ENCODE measurements around the gene RPAIN.
"Not testable (repeated sequence)": the region's sequence is repeated elsewhere in the genome, so short reads cannot be mapped to it uniquely, and the experiment has no call there.

The RPAIN gene

DNA sequence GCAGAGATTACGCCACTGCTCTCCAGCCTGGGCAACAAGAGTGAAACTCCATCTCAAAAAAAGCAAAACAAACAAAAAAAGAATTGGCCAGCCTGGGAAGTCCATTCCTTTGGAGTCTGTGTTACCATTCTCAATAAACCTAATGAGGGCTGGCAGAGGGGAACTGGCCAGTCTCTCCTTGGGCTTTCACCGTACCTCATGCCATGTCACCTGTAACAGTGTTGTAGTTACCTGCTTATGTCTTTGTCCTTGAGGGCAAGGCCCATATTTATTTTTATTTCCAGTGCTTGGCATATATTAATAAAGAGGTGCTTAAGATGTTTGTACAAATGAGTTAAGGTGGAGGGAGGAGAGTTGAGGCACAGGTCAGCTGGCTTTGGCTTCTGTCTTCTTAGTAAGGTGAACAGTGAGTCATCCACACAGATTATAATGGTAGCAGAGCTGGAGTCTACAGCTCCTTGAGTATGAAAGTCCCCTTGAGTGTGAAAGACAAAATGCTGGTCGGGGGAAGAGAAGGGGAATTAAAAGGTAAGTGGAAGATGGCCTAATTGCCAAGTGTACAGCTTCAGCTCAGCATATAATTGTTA, 10.5 kb downstream of the RPAIN start:
- no peak for DNase-seq

DNA sequence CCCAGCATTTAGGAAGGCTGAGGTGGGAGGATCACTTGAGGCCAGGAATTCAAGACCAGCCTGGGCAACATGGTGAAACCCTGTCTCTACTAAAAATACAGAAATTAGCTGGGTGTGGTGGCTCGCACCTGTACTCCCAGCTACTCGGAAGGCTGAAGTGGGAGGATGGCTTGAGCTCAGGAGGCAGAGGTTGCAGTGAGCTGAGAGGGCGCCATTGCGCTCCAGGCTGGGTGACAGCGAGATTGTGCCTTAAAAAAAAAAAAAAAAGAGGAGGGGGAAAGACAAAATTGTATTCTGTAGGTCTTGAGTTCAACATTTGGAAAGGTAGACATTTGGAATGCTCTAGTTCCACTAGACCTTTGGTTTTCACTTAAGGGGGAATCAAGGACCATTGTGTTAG, 11.3 kb downstream of the RPAIN start:
- DNase-seq = not testable (repeated sequence)

- no peak for DNase-seq
Observed at GRCh38 chr17:5431949-5432556, 12.1 kb downstream of the RPAIN start.

DNA sequence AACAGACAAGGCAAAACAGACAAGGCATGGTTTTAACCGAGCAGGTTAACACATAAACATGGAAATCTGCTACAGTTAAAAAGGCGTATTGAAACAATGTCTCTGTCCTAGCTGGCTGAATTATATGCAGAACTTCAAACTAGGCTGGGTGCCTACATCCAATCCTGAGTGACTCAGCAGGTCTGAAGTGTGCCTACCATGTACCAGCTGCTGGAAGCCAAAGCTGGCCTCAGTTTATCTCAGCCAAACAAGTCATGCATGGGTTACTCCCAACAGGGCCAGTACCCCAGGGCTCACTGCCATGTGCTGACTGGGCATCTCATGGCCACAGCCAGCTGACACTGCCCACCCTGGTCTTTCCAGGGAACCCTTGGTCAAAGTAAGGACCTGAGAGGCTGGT, 15.0 kb downstream of the RPAIN start:
- no peak for DNase-seq

GRCh38 chr17:5435781-5436315, 15.9 kb downstream of the RPAIN start:
- DNase-seq = not testable (repeated sequence)

DNA sequence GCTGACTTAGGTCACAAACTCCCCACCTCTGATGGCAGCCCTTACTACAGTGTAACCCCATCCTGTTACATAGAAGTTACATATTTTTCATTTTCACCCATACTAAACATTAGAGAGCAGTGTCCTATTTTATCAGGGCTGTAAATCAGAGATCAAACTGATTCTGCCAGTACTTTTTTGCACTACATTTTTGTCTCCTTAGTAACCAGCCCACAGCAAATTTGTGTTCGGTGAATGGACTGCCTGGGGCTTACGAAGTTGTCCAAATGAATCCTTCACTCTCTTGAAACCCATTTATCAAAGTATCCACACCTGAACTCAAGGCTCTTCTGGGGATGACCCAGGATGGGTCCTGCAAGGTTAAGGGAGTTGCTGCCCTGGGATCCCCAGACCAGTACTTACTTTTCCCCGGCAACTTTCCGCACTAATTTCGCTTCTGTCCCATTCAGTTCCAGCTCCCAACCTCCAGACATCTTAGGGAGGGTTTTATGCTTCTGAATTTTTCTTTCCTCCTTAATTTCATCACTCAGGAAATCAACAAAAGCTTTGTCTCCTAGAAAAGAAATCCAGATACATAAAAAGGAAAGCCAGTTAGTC, 17.8 kb downstream of the RPAIN start:
- no peak for DNase-seq

GRCh38 chr17:5438716-5439445, 18.9 kb downstream of the RPAIN start, which contains the start of gene C1QBP:
Gene C1QBP, minus strand, starts transcription at chr17:5439155. Its CDS starts 82 bp downstream, at chr17:5439073.
- DNase-seq = peak; percentile 85

DNA sequence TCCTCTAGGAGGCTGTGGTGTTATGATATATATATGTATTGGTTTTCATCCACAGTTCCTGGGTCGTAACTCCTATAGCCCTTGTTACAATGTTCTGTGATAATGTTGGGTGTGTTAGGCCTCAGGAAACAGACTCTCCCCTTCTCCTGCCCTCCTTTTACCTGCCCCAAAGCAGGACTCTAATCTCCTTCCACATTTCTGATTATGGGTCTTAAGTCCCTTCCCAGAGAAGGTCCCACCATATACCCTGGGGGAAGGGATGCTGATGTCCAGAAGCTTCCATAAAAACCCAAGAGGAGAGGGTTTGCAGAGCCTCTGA, 19.4 kb downstream of the RPAIN start:
- no peak for DNase-seq

DNA sequence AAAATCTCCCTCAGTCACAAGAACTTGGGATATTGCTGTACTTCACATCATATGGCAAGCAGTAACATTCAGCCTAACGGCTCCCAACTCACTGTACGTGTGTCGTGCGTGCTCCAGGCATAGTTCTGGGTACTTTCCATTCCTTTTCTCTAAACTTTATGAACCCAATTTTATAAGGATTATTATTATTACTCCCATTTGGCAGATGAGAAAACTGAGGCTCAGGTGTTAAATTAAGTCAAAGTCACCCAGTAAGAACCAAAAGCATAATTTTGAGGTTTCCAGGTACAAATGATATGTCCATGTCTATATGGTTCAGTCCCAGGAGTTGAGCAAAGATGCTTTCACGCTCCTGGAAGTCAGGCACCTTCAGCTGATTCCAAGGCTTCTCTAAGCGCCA, 23.7 kb downstream of the RPAIN start:
- DNase-seq = no peak

- DNase-seq = no peak
Observed at GRCh38 chr17:5444209-5444608, 24.2 kb downstream of the RPAIN start.

GRCh38 chr17:5446786-5447185, 26.8 kb downstream of the RPAIN start:
- DNase-seq = no peak

GRCh38 chr17:5464717-5465507, 44.9 kb downstream of the RPAIN start:
- DNase-seq = no peak

DNA sequence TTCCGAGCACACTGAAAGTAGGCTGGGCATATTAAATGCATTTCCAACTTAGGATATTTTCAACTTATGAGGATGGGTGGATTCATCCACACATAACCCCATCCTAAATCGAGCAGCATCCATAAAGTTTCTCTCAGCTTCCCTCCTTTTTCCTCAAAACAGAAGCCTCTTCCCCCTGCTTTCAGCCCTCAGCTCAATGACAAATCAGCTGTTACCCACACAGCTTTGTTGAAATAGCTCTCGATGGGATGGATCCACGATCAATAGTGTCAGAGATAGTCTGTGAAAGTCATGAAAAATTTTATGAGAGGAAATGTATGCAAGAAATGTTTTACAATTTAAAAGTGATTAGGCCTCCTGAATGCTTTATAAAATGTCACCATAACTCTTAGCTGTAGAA, 46.3 kb downstream of the RPAIN start:
- no peak for DNase-seq

GRCh38 chr17:5467416-5467815, 47.4 kb downstream of the RPAIN start:
- no peak for DNase-seq

- no peak for DNase-seq
Observed at GRCh38 chr17:5468075-5468473, 48.1 kb downstream of the RPAIN start.

DNA sequence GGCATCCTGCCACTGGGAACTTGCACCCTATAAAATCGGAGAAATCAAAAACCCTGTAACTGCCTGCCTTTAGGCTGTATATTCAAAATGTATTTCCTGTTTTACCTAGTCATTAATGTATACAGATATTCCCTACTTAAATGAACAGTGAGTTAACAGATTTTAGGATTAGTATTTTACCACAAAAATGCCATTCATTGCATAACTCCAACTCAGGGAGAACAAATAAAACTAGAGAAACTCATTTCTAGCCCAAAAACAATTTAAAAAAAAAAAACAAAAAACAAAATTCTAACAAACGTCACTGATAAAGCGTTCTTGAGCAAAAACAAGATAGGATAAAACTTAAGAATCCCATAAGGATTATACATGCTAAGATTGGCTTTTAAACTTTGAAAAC, 52.5 kb downstream of the RPAIN start:
- DNase-seq = no peak

DNA sequence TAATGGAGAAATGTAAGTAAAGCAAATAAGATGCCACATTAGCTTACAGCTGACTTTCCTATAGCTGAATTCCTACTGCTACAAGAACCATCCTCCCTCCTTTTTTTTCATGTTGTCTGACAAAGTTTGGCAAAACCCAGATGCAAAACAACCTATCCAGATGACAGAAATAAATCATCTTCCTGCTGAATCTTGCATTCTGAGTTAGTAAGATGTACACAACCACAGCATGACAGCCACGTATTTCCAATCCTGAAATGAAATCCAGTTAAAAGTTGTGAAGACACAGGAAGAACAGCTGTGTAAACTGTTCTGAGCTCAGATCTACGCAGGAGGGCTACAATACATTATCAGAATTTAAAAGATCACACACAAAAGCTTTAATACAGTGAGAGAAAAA, 53.9 kb downstream of the RPAIN start:
- DNase-seq = no peak

GRCh38 chr17:5478992-5479391, 59.0 kb downstream of the RPAIN start:
- DNase-seq = no peak

DNA sequence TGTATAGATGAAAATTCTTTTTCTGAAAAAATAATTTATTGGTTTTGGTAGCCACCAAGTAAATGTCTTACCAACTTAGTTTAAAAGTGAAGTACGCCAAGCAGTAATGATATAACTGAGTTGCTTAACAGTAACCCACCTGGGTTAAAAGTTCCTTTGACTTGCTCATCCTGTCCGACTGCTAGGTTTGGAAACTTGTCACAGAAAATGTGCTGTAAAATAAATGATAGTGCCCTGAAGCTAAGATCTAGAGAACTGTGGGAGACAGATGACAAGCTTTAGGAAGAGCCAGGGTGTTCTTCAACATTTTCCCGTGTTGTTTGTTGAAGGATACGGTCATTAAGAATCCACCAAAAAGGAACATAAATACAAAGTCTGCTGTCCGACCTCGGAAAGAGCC, 61.0 kb downstream of the RPAIN start:
- DNase-seq = no peak

GRCh38 chr17:5481451-5481850, 61.5 kb downstream of the RPAIN start:
- no peak for DNase-seq

All from NCI-H345 (cell line).